Measurements from ENCODE around the gene FERMT2. TPM values are rescaled to one million over a fixed set of nuclear protein-coding genes. Genes with fewer than 3 reads are reported as not detected.

The FERMT2 gene, protein sequence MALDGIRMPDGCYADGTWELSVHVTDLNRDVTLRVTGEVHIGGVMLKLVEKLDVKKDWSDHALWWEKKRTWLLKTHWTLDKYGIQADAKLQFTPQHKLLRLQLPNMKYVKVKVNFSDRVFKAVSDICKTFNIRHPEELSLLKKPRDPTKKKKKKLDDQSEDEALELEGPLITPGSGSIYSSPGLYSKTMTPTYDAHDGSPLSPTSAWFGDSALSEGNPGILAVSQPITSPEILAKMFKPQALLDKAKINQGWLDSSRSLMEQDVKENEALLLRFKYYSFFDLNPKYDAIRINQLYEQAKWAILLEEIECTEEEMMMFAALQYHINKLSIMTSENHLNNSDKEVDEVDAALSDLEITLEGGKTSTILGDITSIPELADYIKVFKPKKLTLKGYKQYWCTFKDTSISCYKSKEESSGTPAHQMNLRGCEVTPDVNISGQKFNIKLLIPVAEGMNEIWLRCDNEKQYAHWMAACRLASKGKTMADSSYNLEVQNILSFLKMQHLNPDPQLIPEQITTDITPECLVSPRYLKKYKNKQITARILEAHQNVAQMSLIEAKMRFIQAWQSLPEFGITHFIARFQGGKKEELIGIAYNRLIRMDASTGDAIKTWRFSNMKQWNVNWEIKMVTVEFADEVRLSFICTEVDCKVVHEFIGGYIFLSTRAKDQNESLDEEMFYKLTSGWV
- 100 to 1,000 TPM in 1 of 3 donors, 10 to 100 TPM in 2; 16.7 to 159 (median 92.0) TPM for polyA plus RNA-seq

GRCh38 chr14:52950898-52951680 lies at the start of gene FERMT2:
FERMT2 (minus strand) TSS chr14:52951050; CDS start chr14:52950568, 482 bp downstream.
- 0 to 1% (median 1%) methylated on average over 59 to 84 of the region's 95 CpGs for WGBS, 3 donors
- H3K27ac ChIP-seq (ENCODE audit: low read depth, low read length), result peak within 1 kb of the TSS; percentile 95

GRCh38 chr14:52998376-52999015 lies 47.6 kb upstream of the FERMT2 start:
- H3K27ac ChIP-seq (ENCODE audit: low read depth, low read length), result no peak overlapping the region
- WGBS, 3 donors, result 43 to 70% (median 59%) methylated on average over 6 of the region's 6 CpGs

GRCh38 chr14:52996493-52996892 lies 45.6 kb upstream of the FERMT2 start:
- no peak overlapping the region for H3K27ac ChIP-seq (ENCODE audit: low read depth, low read length)
- 75 to 96% (median 80%) methylated on average over 2 of the region's 2 CpGs for WGBS, 3 donors

- 69 to 81% (median 75%) methylated on average over 1 of the region's 1 CpG for WGBS, 3 donors
These were observed 45.1 kb upstream of the FERMT2 start for GRCh38 chr14:52995998-52996397.

GRCh38 chr14:52992236-52992870 lies 41.5 kb upstream of the FERMT2 start:
- no peak overlapping the region for H3K27ac ChIP-seq (ENCODE audit: low read depth, low read length)
- WGBS, 3 donors, result 66 to 83% (median 77%) methylated on average over 1 of the region's 1 CpG

More at GRCh38 chr14:52995998-52996397, 45.1 kb upstream of the FERMT2 start:
- no peak overlapping the region for H3K27ac ChIP-seq (ENCODE audit: low read depth, low read length)

DNA sequence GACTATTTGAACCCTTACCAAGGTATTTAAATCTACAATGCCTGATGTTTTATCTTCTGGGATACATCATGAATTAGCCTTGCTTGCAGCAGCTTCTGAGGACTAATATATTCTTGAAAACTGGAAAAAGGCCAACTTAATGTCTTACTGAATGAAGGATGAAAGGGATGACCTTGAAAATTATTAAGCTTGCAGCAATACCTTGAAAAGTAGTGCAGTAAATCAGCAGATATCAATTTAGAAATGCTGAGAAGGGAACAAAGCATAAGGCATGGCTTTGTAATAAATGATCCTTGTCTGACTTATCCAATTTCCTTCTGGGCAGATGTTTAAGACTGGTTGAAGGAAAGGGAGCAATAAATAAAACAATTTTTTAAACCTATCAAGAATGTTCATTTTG lies 37.3 kb upstream of the FERMT2 start:
- H3K27ac ChIP-seq (ENCODE audit: low read depth, low read length), result no peak overlapping the region

DNA sequence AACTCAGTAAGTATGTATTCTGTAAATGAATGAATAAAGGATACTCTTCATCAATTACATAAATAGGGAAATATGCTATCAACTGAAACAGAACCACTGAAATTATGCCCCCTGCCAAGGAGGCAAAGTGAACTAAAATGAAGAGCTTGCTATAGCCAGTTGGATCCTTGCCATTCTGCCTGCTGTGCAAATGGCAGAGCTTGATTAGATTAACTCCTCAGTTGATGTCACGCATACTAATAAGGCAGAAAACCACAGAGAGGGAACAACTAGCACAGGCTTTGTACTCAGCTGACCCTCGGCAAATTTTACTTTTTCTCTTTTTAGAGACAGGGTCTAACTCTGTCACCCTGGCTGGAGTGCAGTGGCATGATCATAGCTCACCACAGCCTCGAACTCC lies 36.7 kb upstream of the FERMT2 start:
- H3K27ac ChIP-seq (ENCODE audit: low read depth, low read length), result no peak overlapping the region
- 45 to 67% (median 61%) methylated on average over 3 of the region's 3 CpGs for WGBS, 3 donors

GRCh38 chr14:52987042-52987441 lies 36.2 kb upstream of the FERMT2 start:
- no peak overlapping the region for H3K27ac ChIP-seq (ENCODE audit: low read depth, low read length)
- 62 to 89% (median 72%) methylated on average over 2 of the region's 2 CpGs for WGBS, 3 donors

GRCh38 chr14:52977798-52978197 lies 26.9 kb upstream of the FERMT2 start:
- H3K27ac ChIP-seq (ENCODE audit: low read depth, low read length), result no peak overlapping the region
- WGBS, 3 donors, result 19 to 61% (median 52%) methylated on average over 3 of the region's 3 CpGs

GRCh38 chr14:52974406-52974805 lies 23.6 kb upstream of the FERMT2 start:
- no peak overlapping the region for H3K27ac ChIP-seq (ENCODE audit: low read depth, low read length)

DNA sequence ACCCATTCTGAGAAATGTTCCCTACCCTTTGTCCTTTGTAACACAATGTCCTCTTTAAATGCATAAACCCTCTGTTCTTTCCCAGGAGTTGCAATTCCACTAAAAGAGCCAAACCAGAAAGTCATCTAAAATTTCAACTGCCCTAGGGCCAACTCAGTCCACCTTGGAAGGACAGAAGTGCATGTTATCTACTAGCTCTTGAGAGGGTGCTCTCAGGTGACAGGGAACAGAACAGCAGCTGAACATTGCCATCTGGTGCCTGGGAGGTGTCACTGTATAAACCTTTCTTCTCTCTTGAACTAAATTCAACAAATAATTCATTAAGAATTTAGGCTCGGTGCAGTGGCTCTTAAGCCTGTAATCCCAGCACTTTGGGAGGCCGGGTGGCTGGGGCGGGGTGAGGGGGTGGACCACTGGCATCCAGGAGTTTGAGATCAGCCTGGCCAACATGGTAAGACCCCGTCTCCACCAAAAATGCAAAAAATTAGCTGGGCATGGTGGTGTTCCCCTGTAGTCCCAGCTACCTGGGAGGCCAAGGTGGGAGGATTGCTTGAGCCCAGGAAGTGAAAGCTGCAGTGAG lies 10.3 kb upstream of the FERMT2 start:
- no peak overlapping the region for H3K27ac ChIP-seq (ENCODE audit: low read depth, low read length)
- 73 to 76% (median 75%) methylated on average over 4 of the region's 4 CpGs for WGBS, 3 donors

GRCh38 chr14:52960627-52961026 lies 9.8 kb upstream of the FERMT2 start:
- 51 to 67% (median 61%) methylated on average over 3 of the region's 3 CpGs for WGBS, 3 donors
- no peak overlapping the region for H3K27ac ChIP-seq (ENCODE audit: low read depth, low read length)

DNA sequence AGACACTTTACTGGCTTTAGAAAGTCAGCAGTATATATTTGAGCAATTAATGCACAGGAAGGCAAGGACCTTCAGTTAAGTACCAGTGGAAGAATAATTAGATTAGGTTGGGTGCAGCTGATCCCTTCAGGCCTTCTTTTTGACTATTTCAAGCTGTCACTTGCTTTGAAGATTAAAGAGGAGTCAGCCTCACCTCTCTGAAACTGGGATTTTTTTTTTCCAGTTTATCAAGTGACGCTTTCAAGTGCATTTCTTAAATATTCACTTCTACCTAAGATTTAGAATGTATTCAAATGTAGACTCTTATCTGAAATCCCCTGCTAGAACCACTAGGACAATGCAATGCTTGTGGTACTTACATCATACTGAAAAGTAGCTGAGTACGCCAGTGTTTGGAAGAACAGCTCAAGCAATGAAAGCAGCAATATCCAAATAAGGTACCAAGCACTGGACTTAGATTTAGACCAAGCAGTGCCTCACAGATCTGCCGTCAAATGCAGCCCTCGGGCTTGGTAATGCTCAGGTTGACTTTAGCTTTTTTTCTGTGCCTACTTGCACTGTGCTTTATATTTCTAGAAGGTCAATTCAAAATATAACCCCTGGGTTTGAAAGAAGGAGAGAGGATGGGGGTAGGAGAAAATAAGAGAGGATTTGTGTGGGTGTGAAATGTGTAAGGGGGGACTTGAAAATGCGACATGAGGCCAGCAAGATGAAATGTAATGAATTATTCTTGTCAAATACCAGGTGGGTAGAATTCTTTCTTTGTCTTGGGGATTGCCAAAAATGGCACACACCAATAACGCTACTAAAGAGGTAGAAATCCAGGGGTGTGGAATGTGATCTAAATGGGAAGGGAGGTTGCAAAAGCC lies 3.7 kb upstream of the FERMT2 start:
- H3K27ac ChIP-seq (ENCODE audit: low read depth, low read length), result no peak overlapping the region
- 87 to 91% (median 90%) methylated on average over 6 of the region's 6 CpGs for WGBS, 3 donors

- peak overlapping the region; percentile 79 for H3K27ac ChIP-seq (ENCODE audit: low read depth, low read length)
- 4 to 7% (median 6%) methylated on average over 15 of the region's 15 CpGs for WGBS, 3 donors
These were observed 1.1 kb upstream of the FERMT2 start for GRCh38 chr14:52951681-52952554.

DNA sequence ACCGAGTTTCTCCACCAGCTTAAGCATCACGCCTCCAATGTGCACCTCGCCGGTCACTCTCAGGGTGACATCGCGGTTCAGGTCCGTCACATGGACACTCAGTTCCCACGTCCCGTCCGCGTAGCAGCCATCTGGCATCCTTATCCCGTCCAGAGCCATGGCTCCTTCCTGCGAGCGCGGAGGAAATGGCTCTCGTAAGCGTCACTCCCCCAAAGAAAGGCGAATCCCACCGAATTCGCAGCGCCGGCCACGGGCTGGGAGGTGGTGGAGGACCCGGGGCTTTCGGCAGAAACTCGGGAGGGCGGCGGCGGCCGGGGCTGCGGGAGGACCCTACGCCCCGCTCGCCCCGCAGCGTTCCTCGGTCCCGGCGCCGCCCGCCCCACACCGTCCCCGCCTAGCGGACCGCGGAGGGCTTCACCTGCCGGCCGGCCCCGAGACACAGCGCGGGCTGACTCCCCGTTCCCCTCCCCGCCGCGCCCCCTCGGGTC lies 396 bp downstream of the FERMT2 start:
- WGBS, 3 donors, result 0 to 1% (median 1%) methylated on average over 36 to 56 of the region's 56 CpGs
- peak overlapping the region; percentile 95 for H3K27ac ChIP-seq (ENCODE audit: low read depth, low read length)
